HepG2 (cell line): Measurements from ENCODE around the gene RAB20. TPM values are rescaled to one million over a fixed set of nuclear protein-coding genes. Genes with fewer than 3 reads are reported as not detected.

ENCODE experiments used
- ASH2L ChIP-seq: fragments of 300-600, 200-600 bp; sonication (generic); IDR thresholded peaks from 2 replicates; pipeline ENCODE4 v1.7.0; 2017; ENCODE audit warnings: low read depth, mild to moderate bottlenecking, moderate library complexity, mixed read lengths, low read length; ENCODE audit not compliant: insufficient read length
- MED1 ChIP-seq: sonication (generic); formaldehyde crosslinking; IDR thresholded peaks from 2 replicates; pipeline ENCODE4 v1.4.0; 2020; ENCODE audit warnings: missing genetic modification reagents
- MXI1 ChIP-seq: IDR thresholded peaks from 3 replicates; pipeline ENCODE4 v1.6.1; 2012; ENCODE audit warnings: low read depth, low read length, inconsistent platforms, borderline replicate concordance
- NFE2L1 ChIP-seq: sonication (generic); formaldehyde crosslinking; IDR thresholded peaks from 2 replicates; pipeline ENCODE4 v1.4.0; 2020; ENCODE audit warnings: missing genetic modification reagents, mild to moderate bottlenecking, borderline replicate concordance
- RAD21 ChIP-seq: fragments of 450-650 bp; formaldehyde crosslinking; IDR thresholded peaks from 2 replicates; pipeline ENCODE4 v1.5.0; 2020; ENCODE audit warnings: mild to moderate bottlenecking
- SP1 ChIP-seq, 2 experiments: fragments of 450-650 bp in 1 of 2; sonication (generic) in 1 of 2; formaldehyde crosslinking in 1 of 2; IDR thresholded peaks; 2 replicates each; pipeline versions ENCODE4 v1.4.0 to v1.6.1; 2016 to 2020; ENCODE audit warnings: missing genetic modification reagents in 1 of 2
- ZNF224 ChIP-seq: sonication (generic); formaldehyde crosslinking; IDR thresholded peaks from 2 replicates; pipeline ENCODE4 v1.5.0; 2020; ENCODE audit warnings: mild to moderate bottlenecking, missing genetic modification reagents
- ZNF432 ChIP-seq: sonication (generic); formaldehyde crosslinking; IDR thresholded peaks from 2 replicates; pipeline ENCODE4 v1.5.0; 2020; ENCODE audit warnings: missing genetic modification reagents, mild to moderate bottlenecking, borderline replicate concordance
- polyA plus RNA-seq, 8 experiments: library from polyadenylated mRNA; depleted of rRNA in 3 of 8; stranded (reverse) in 7 of 8; unstranded in 1 of 8; fragments of >200 nt; fragmentation: Illumina TruSeq in 4 of 8; extraction: Trizol in 4 of 8; gene quantifications; 2 replicates each; pipeline versions ENCODE4 v1.2.1 to v1.2.3, GENCODE V29; 2011 to 2016; ENCODE audit warnings: low read depth in 4 of 8, missing spikeins in 1 of 8, mixed read lengths in 1 of 8; ENCODE audit not compliant: insufficient read depth in 1 of 8
- total RNA-seq, 5 experiments: library from RNA; depleted of rRNA; stranded (reverse); fragments of >200 nt; fragmentation: Illumina TruSeq; extraction: Trizol; gene quantifications; 2 replicates each; pipeline ENCODE4 v1.2.3, GENCODE V29; 2016; ENCODE audit warnings: low read depth in 1 of 5
- TF ChIP-seq, protein P1 (sequence below): sonication (generic); formaldehyde crosslinking; IDR thresholded peaks from 2 replicates; pipeline ENCODE4 v1.9.0; 2022; ENCODE audit warnings: low read depth, missing genetic modification reagents
- TF ChIP-seq, protein P2 (sequence below): sonication (generic); formaldehyde crosslinking; IDR thresholded peaks from 2 replicates; pipeline ENCODE4 v1.4.0; 2020; ENCODE audit warnings: mild to moderate bottlenecking, missing genetic modification reagents, borderline replicate concordance

Gene RAB20
- total and polyA plus RNA-seq, 2 of the 13 experiments (the other 11 are each of a cell fraction or from before 2014, with no cell fraction given) = 15.6 to 30.5 TPM

DNA sequence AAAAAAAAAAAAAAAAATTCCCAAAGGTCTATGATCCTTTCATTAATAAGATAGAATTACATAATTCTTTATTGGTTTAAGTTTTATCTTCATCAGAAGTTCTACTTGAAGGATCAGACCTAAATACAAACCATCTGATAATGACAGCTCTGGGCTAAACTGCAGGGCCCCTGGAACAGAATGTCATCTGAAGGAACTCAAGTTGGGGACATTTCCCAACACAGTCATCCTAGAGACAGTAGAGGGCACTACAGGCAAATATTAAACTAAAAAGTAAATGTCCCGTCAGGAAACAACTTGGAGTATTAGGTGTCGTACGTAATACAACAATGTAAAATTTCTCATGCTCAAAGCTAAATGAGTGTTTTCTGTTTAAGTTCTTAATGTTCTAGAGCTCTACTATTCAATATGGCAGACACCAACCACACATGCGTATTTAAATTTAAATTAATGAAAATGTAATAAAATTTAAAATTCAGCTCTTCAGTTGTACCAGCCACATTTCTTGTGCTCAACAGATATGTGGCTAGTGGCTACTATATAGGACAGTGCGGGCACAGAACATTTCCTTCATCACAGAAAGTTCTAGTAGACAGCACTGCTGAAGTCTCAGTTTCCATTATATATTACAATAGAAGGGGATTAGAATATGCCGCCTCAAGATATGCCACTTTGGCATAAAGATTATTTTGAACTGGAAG is 32.1 kb upstream of the RAB20 start (continued):
- no peak for TF ChIP-seq NFE2L1 (CRISPR knock-in tag)
- TF ChIP-seq SP1 (IDR thresholded peaks at IDR 0.05) = no peak
- no peak for TF ChIP-seq SP1 (CRISPR knock-in tag; IDR thresholded peaks at IDR 0.05)
- no peak for TF ChIP-seq MED1 (CRISPR knock-in tag)
- TF ChIP-seq, protein P1, sequence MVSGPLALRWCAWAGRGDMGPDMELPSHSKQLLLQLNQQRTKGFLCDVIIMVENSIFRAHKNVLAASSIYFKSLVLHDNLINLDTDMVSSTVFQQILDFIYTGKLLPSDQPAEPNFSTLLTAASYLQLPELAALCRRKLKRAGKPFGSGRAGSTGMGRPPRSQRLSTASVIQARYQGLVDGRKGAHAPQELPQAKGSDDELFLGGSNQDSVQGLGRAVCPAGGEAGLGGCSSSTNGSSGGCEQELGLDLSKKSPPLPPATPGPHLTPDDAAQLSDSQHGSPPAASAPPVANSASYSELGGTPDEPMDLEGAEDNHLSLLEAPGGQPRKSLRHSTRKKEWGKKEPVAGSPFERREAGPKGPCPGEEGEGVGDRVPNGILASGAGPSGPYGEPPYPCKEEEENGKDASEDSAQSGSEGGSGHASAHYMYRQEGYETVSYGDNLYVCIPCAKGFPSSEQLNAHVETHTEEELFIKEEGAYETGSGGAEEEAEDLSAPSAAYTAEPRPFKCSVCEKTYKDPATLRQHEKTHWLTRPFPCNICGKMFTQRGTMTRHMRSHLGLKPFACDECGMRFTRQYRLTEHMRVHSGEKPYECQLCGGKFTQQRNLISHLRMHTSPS (CRISPR knock-in tag) = no peak
- TF ChIP-seq ZNF432 (CRISPR knock-in tag) = no peak
- no peak for TF ChIP-seq MXI1
- TF ChIP-seq, protein P2, sequence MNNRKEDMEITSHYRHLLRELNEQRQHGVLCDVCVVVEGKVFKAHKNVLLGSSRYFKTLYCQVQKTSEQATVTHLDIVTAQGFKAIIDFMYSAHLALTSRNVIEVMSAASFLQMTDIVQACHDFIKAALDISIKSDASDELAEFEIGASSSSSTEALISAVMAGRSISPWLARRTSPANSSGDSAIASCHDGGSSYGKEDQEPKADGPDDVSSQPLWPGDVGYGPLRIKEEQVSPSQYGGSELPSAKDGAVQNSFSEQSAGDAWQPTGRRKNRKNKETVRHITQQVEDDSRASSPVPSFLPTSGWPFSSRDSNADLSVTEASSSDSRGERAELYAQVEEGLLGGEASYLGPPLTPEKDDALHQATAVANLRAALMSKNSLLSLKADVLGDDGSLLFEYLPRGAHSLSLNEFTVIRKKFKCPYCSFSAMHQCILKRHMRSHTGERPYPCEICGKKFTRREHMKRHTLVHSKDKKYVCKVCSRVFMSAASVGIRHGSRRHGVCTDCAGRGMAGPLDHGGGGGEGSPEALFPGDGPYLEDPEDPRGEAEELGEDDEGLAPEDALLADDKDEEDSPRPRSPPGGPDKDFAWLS (CRISPR knock-in tag) = no peak
- TF ChIP-seq ASH2L = no peak
- TF ChIP-seq ZNF224 (CRISPR knock-in tag) = no peak
- peak; percentile 36; the same call in 1 of the 2 replicates for TF ChIP-seq RAD21 (CRISPR knock-in tag)
